Suppressor macrophage treated with lipopolysaccharide for 4 hours (primary cell): ENCODE results near the gene RUFY2.
"Not testable (repeated sequence)": the region's sequence is repeated elsewhere in the genome, so short reads cannot be mapped to it uniquely, and the experiment has no call there.

ENCODE experiments used
- DNase-seq: peaks from one replicate; pipeline ENCODE4 v3.0.0-alpha.2; 2020

The RUFY2 gene, protein sequence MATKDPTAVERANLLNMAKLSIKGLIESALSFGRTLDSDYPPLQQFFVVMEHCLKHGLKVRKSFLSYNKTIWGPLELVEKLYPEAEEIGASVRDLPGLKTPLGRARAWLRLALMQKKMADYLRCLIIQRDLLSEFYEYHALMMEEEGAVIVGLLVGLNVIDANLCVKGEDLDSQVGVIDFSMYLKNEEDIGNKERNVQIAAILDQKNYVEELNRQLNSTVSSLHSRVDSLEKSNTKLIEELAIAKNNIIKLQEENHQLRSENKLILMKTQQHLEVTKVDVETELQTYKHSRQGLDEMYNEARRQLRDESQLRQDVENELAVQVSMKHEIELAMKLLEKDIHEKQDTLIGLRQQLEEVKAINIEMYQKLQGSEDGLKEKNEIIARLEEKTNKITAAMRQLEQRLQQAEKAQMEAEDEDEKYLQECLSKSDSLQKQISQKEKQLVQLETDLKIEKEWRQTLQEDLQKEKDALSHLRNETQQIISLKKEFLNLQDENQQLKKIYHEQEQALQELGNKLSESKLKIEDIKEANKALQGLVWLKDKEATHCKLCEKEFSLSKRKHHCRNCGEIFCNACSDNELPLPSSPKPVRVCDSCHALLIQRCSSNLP

GRCh38 chr10:68406815-68407548 lies at the start of gene RUFY2:
RUFY2 (minus strand) TSS chr10:68407277; CDS start chr10:68407189, 88 bp downstream.
- peak; percentile 87 for DNase-seq

GRCh38 chr10:68449698-68450097 lies 42.6 kb upstream of the RUFY2 start:
- DNase-seq: not testable (repeated sequence)

DNA sequence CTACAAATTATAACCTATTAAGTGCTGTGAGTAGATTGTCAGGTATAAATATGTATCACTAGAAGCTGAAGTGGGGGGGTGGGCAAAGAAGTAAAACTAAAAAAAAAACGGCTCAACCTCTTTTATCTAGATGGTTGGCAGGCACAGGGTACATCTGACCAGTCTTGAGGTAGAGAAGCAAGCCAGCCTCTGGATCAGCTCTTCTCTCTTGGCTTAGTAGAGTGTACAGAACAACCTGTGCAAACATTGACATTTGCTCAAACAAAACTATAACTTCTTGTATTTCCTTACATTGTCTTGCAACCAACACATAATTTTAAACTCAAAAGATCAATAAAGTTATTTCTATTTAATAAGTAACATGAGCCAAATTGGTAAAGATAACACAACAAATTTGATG lies 39.1 kb upstream of the RUFY2 start:
- no peak for DNase-seq

GRCh38 chr10:68442971-68443370 lies 35.9 kb upstream of the RUFY2 start:
- no peak for DNase-seq

DNA sequence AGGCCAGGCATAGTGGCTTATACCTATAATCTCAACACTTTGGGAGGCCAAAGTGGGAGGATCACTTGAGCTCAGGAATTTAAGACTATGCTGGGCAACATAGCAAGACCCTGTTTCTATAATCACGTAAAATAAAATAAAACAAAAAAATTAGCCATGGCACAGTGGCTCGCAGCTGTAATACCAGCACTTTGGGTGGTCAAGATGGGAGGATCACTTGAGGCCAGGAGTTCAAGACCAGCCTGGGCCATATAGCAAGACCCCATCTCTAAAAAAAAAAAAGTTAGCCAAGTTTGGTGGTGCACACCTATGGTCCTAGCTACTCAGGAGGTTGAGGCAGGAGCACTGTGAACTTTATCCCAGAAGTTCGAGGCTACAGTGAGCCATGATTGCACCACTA lies 33.8 kb upstream of the RUFY2 start:
- DNase-seq: no peak

GRCh38 chr10:68435803-68436202 lies 28.7 kb upstream of the RUFY2 start:
- peak; percentile 19 for DNase-seq

DNA sequence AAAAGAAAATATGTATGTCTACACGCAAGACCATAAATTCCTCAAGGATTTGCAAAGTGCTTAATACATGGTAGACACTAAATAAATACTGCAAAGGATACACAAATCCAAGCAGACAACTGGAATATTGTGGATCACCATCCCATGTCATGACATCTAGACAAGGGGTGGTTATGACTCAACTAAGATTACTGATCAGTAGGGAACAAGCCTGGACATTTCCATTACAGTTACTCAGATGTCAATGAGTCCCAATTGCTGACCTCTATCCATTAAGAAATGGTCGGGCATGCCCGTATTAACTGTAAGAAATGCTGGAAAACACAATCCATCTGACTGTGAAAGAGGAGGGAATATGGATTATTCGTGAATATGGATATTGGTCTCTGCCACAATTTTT lies 27.6 kb upstream of the RUFY2 start:
- DNase-seq: no peak

DNA sequence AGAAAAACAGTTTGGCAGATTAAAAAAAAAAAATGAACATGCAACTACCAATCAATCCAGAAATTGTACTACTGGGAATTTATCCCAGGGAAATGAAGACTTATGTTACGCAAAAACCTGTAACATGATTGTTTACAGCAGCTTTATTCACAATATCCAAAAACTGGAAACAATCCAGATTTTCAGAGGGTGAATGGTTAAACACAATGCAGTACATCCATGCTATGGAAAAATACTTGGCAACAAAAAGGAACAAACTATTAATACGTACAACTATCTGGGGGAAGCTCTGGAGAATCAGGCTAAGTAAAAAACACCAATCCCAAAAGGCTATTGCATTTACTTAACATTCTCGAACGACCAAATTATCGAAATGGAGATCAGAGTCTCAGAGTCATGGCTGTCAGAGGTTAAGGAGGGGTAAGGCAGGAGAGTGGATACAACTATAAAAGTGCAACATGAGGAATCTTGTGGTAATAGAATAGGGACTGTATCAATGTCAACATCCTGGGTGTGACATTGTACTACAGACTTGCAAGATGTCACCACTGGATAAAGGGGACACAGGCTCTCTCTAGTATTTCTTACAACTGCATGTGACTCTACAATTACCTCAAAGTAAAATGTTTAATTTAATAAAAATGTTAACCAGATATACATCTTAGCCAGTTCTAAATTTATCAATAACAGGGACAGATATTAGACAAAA lies 21.5 kb upstream of the RUFY2 start:
- DNase-seq: no peak

GRCh38 chr10:68424454-68425014 lies 17.5 kb upstream of the RUFY2 start:
- DNase-seq: no peak

DNA sequence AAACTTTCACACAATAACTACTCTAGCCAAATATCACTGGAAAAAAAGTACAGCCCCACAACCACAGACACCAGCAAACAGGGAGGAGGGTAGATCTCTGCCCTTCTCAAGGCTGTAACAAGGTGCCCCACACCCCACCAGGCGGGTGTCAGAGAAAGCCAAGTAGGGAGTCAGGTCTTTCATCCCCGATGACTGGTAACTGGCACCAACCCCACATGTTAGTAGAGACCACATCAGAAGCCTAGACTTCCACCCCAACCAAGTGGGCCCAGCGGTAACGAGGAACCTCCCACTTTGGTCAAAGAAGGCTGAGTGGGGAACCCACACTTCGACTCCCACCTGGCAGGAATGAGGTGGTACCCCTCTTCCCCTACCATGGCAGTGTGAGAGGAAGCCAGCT lies 16.4 kb upstream of the RUFY2 start:
- DNase-seq: no peak

- DNase-seq: no peak
These were observed 12.3 kb upstream of the RUFY2 start for GRCh38 chr10:68419376-68419775.

DNA sequence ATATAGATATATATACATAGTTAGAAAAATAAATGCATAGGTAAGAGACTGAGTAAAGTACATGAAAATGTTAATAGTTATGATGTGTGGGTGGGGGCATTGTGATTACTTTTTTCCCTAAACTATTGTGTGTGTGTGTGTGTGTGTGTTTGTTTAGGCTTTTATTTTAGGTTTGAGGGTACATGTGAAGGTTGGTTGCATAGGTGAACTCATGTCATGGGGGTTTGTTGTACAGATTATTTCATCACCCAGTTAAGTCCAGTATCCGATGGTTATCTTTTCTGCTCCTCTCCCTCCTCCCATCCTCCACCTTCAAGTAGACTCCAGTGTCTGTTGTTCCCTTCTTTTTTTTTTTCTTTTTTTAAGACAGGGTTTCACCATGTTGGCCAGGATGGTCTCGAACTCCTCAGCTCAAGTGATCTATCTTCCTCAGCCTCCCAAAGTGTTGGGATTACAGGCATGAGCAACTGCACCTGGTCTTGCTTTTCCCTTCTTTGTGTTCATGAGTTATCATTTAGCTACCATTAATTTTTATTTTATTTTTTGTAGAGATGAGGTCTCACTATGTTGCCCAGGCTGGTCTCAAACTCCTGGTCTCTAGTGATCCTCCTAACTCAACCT lies 1.9 kb upstream of the RUFY2 start:
- DNase-seq: no peak

GRCh38 chr10:68406111-68406814 lies 814 bp downstream of the RUFY2 start:
- peak; percentile 57 for DNase-seq

DNA sequence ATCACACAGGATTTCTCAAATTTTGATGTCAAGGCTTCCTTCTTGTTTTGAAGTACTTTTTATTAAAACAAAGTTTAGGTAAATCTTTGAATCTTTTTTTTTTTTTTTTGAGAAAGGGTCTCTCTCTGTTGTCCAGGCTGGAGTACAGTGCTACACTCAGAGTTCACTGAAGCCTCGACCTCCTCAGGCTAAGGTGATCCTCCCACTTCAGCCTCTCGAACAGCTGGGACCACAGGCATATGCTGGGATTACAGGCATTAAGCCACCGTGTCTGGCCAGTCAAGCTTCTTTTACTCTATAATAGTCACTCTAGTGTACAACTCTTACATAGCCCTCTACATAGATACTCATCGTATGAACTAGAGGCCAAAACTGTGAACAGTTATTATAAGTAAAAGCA lies 3.4 kb downstream of the RUFY2 start:
- no peak for DNase-seq

DNA sequence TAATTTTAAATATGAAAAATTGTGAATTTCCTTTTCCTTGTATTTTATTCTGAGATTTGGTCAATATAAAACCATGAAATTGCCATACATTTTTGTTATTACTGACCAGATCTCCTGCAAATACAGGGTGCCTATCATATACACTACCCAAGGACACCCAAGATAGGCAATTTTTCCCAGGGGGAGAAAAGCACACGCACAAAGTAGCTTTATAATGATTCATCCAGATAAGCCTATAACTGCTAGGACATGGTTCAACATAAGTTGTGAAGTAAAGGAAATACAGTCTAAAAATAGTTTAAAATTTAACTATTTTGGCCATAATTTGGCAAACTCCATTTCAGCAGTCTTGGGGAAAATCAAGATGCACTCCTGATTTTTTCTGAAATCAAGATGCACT lies 4.8 kb downstream of the RUFY2 start:
- no peak for DNase-seq

- DNase-seq: no peak
These were observed 10.1 kb downstream of the RUFY2 start for GRCh38 chr10:68397005-68397404.

DNA sequence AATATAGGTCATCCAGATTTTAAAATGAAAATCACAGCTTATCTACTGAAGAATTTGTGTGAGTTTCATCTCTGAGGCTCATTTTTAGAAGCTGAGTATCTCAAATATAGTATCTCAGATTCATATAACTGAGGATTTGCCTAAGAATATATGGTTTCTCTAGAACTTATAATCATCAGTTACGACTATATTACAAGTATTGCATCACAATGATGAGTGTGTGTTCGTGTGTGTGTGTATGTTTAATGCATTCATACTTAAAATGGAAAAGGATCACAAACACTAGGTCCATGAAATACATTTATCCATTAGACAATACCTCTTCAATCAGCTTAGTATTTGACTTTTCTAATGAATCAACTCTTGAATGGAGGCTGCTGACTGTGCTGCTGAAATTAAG lies 21.3 kb downstream of the RUFY2 start:
- no peak for DNase-seq

GRCh38 chr10:68371604-68372003 lies 35.5 kb downstream of the RUFY2 start:
- DNase-seq: no peak

GRCh38 chr10:68367121-68367520 lies 40.0 kb downstream of the RUFY2 start:
- no peak for DNase-seq

DNA sequence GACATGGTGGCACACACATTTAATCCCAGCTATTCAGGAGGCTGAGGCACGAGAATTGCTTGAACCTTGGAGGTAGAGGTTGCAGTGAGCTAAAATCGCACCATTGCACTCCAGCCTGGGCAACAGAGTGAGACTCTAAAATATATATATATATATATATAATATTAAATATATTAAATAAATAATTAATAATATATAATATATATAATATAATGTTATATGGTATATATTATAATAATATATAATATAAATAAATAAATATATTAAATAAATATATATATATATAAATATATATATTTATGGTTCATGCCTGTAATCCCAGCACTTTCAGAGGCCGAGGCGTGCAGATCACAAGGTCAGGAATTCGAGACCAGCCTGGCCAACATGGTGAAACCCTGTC lies 40.5 kb downstream of the RUFY2 start:
- no peak for DNase-seq

GRCh38 chr10:68365611-68366010 lies 41.5 kb downstream of the RUFY2 start:
- no peak for DNase-seq
